Large intestine (tissue), 3 donors: Measurements from ENCODE around the gene C22orf39. TPM values are rescaled to one million over a fixed set of nuclear protein-coding genes. Genes with fewer than 3 reads are reported as not detected.
A peak's percentile ranks its signal among the peaks of the same experiment; 100 is the strongest.

Experiments used
- DNase-seq, 2 donors: peaks; one replicate each; pipeline versions ENCODE4 v3.0.0 to v3.0.0-alpha.2; 2013
- H3K27ac ChIP-seq: one replicate; pipeline ENCODE4 v1.5.1; 2013; ENCODE audit warnings: low read length
- H3K27me3 ChIP-seq: 2 replicates; pipeline ENCODE4 v1.6.1; 2013; ENCODE audit warnings: low read length; ENCODE audit not compliant: control insufficient read depth, insufficient read depth
- H3K36me3 ChIP-seq: 2 replicates; pipeline ENCODE4 v1.6.1; 2013; ENCODE audit warnings: low read length; ENCODE audit not compliant: control insufficient read depth, insufficient read depth
- H3K4me1 ChIP-seq: one replicate; pipeline ENCODE4 v1.6.1; 2013; ENCODE audit warnings: low read length; ENCODE audit not compliant: control insufficient read depth, insufficient read depth
- H3K4me3 ChIP-seq: one replicate; pipeline ENCODE4 v1.5.1; 2013; ENCODE audit warnings: low read length
- H3K9me3 ChIP-seq: one replicate; pipeline ENCODE4 v1.6.1; 2013; ENCODE audit warnings: mild to moderate bottlenecking, low read depth, low read length, moderate library complexity; ENCODE audit not compliant: control insufficient read depth
- WGBS: methylation state at CpG from one replicate; pipeline ENCODE4 v1.1.5; 2013; ENCODE audit warnings: low lambda C conversion rate; ENCODE audit not compliant: insufficient coverage; 5-methylcytosine and 5-hydroxymethylcytosine counted together
- polyA plus RNA-seq: library from polyadenylated mRNA; unstranded; fragments of 120-200 nt; gene quantifications from one replicate; pipeline ENCODE4 v1.2.1, GENCODE V29; 2013

Gene C22orf39
- polyA plus RNA-seq, 1 donor, result 34.3 TPM

DNA sequence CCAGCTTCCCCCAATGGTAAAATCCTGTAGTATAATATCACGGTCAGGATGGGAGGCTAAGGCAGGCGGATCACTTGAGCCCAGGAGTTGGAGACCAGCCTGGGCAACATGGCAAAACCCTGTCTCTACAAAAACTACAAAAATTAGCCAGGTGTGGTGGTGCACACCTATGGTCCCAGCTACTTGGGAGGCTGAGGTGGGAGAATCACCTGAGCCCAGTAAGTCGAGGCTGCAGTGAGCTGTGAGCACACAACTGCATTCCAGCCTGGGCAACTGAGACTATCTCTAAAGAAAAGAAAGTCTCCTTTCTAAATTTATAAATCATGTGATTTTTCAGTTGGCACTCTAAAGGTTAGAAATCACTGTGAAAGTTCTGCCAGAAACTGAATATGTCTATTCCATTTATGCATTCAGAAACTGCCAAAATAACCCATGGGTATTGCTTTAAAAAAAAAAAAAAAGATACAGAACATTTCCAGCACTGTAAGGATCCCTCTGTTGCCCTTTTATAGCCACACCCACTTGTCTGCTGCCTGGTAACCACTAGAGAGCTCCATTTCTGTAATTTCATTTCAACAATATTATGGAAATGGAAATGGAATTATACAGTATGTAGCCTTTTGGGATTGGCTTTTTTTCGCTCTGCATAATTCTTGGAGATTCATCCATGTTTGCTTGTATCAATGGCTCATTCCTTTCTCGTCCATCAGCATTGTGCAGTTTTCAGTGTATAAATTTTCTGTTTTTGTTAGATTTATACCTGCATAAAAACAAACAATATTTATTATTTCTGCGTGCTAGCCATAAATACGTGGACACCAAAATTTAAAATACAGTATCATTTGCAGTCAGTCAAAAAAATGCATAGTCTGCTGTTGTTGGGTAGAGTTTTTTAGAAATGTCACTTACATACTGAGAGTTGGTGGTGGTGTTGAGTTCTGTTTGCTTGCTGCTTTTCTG, 41.7 kb upstream of the C22orf39 start:
- WGBS, result 89% methylated on average over 3 of the region's 7 CpGs
- DNase-seq, result peak in 1 of 2 donors; percentile 21
- no peak overlapping the region for H3K27ac ChIP-seq

DNA sequence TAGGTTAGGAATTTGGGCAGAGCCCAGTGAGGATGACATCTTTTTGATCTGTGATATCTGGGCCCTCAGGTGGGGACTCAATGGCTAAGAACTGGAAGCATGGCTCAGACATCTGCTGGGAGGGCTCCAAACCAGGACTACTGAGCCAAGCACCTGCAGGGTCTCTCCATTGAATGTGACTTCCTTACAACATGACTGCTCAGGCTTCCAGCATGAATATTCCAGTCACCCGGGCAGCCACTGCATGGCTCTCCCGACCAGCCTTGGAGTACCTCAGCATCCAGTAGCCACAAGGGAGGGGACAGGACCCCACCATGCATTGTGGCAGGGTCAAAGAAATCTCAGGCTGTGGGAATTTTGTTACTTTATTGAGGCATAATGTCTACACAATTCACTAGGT, 40.8 kb upstream of the C22orf39 start:
- Histone ChIP-seq H3K4me1 (no peaks in the 10 kb centered on the region), H3K27ac (no peak overlapping the region), H3K27me3 (no peaks in the 10 kb centered on the region), H3K9me3 (no peaks in the 10 kb centered on the region), H3K4me3 (no peak overlapping the region), H3K36me3 (peaks cover 7% of the 10 kb centered on the region)
- DNase-seq, result no peak
- no CpG with 5 or more reads among the region's 2 CpGs for WGBS

More for the DNA sequence above, 41.7 kb upstream of the C22orf39 start:
- Histone ChIP-seq H3K27me3 (no peaks in the 10 kb centered on the region), H3K9me3 (no peaks in the 10 kb centered on the region), H3K36me3 (peaks cover 4% of the 10 kb centered on the region), H3K4me1 (no peaks in the 10 kb centered on the region), H3K4me3 (no peak overlapping the region)

DNA sequence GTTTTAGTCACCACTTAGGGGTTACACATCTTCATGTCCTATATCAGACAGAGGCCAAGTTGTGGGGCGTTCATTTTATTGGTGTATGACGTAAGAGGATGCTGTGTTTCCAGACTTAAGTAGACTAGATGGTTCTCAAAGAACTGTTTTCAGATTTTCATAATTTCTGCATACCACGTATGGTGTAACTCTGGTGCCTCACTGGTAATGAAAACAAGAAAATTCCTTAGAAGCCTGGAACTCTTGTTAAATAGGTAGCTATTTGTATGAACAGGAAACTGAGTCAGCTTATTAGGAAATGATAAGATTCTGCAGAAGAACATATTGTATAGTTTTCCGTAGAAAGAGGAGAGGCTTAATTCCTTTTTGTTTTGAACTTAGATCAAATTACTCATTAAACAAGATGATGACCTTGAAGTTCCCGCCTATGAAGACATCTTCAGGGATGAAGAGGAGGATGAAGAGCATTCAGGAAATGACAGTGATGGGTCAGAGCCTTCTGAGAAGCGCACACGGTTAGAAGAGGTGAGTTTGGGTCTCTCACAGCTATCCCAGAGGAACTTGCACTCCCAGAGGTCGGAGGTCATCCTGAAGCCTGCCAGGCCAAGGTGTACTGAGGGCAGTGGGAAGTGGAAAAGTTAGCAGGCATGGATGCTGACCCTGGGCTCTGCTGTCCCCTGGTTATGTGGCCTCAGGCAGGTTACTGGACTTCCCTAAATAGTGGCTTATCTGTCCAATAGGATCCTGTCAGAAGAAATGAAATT, 36.2 kb upstream of the C22orf39 start:
- no peaks in the 10 kb centered on the region for H3K27me3 ChIP-seq
- peaks cover 7% of the 10 kb centered on the region for H3K36me3 ChIP-seq
- H3K4me1 ChIP-seq, result no peaks in the 10 kb centered on the region
- DNase-seq, result no peak
- no peak overlapping the region for H3K27ac ChIP-seq
- WGBS, result 100% methylated on average over 1 of the region's 8 CpGs
- H3K9me3 ChIP-seq, result no peaks in the 10 kb centered on the region
- H3K4me3 ChIP-seq, result no peak overlapping the region

DNA sequence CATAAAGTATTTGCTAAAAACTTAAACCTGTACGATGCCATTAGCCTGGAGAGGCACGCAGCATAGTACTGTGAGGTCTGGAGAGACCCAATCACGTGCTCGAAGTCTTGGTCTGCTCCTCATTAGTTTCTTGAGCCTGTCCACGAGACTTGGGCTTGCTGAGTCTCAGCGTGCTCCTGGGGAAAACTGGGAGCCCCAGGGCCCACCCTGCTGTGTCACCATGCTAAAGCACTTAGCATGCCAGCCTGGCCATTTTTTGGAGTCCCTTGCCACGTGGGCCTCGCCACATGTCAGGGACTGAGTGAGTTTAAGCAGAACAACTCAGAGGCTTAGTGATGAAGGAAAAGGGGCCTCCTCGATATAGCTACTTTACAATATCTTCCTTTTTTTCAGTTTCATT, 34.8 kb upstream of the C22orf39 start:
- DNase-seq, result no peak
- Histone ChIP-seq H3K27me3 (no peaks in the 10 kb centered on the region), H3K4me1 (no peaks in the 10 kb centered on the region), H3K9me3 (no peaks in the 10 kb centered on the region), H3K4me3 (no peak overlapping the region), H3K27ac (no peak overlapping the region), H3K36me3 (peaks cover 7% of the 10 kb centered on the region)
- no CpG with 5 or more reads among the region's 9 CpGs for WGBS

DNA sequence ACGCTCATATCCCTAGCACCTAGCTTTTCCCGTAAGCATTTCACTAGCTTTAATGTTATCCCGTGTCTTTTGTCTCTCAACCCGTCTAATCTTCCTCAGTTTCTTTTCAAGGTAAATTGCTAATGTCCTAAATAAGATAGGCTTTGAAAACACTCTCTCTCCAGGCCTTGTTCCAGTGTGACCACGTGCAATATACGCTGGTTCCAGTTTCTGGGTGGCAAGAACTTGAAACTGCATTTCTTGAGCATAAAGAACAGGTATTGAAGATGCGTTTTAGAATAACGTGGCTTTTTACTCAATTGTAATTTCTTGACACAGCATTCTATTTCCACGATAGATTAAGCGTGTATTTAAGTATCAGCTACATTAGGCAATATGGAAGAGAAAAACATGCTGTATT, 33.3 kb upstream of the C22orf39 start:
- Histone ChIP-seq H3K4me1 (no peaks in the 10 kb centered on the region), H3K9me3 (no peaks in the 10 kb centered on the region), H3K36me3 (peaks cover 11% of the 10 kb centered on the region), H3K4me3 (no peak overlapping the region), H3K27ac (no peak overlapping the region), H3K27me3 (no peaks in the 10 kb centered on the region)
- no peak for DNase-seq
- WGBS, result 50% methylated on average over 8 of the region's 10 CpGs

DNA sequence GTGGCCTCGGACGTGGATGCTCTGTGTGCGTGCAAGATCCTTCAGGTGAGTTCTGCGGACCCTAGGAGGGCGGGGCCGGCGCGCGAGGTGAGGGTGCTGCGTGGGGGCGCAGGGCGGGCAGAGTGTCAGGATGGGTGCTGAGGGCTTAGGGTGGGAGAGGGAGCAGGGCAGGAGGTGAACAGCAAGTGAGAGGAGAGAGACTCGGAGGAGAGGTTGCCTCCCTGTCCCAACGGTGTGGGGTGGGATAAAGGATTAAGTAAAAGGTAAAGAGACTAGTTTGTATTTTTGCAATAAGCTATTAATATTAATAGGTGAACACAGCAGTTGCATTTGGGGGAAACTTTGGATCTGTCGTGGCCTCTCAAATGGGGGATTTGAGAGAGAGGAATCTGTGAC, 32.7 kb upstream of the C22orf39 start:
- 0% methylated on average over 2 of the region's 15 CpGs for WGBS
- Histone ChIP-seq H3K27me3 (no peaks in the 10 kb centered on the region), H3K27ac (no peak overlapping the region), H3K4me1 (no peaks in the 10 kb centered on the region), H3K9me3 (no peaks in the 10 kb centered on the region), H3K36me3 (peaks cover 16% of the 10 kb centered on the region), H3K4me3 (peak overlapping the region; percentile 74)
- DNase-seq, result no peak

DNA sequence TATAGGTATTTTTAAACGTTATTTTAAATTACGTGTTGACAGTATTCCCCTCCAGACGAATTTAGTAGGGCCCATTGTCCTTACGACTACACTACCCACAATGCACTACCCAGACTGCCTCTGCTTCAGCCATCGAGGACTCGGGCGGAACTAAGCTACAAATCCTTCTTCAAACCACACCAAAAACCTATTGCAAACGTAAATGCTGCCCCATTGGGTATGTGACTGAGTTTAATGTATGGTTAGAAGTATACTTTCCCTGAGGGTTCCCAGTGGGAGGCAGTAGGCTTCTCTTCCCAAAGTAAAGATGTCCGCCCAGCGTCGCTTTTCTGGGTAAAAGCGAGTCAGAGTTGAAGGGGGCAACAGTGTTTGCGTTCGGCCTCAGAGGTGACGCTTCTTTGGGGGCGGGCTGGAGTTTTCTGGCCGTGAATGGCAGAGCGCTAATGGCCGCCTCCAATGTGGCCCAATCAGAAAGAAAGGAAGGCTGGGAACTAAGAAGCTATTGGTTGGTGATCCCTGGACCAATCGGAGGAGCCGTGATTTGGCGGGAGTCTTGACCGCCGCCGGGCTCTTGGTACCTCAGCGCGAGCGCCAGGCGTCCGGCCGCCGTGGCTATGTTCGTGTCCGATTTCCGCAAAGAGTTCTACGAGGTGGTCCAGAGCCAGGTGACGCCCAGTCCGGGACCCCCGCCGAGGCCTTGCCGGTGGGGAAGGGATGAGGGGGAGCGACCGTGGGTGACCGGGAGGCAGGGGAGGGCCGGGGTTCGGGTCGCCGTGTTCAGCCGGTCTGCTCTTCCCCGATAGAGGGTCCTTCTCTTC, 32.1 kb upstream of the C22orf39 start, which contains the start of gene CDC45:
Gene CDC45 (plus strand): TSS at position 566 of the 818 bp plus-strand sequence. CDS start 49 bp downstream, at position 615.
- Histone ChIP-seq H3K4me3 (peak within 1 kb of the TSS; percentile 74), H3K9me3 (no peaks in the 10 kb centered on the region), H3K4me1 (no peaks in the 10 kb centered on the region), H3K27ac (peak within 1 kb of the TSS; percentile 80), H3K27me3 (no peaks in the 10 kb centered on the region), H3K36me3 (peaks cover 22% of the 10 kb centered on the region)
- WGBS, result 4% methylated on average over 5 of the region's 50 CpGs
- peak; percentile 98 to 99 for DNase-seq

DNA sequence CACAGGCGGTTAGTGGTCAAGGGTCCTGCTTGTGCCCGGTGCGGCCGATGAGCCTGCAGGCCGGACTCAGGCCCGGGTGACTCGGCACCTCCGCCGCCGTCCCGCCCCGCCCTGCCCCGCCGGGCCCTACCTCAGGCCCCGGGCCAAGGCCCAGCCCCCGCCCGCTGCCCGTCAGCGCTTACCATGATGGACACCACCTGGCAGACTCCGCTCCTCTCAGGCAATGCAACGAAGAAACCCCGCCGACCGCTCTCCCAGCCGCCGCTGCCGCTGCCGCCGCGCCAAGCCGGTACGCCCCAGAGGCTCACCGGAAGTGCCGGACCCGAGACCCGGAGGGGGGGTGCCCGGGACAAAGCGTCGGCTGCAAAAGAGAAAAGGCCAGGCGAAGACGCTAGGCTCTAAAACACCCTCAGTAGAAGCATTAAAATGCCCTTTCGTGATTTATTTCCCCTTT, 31.4 kb upstream of the C22orf39 start, which contains the start of gene UFD1:
Gene UFD1 (minus strand): TSS at position 293 of the 454 bp plus-strand sequence. CDS start 108 bp downstream, at position 185.
- H3K4me1 ChIP-seq, result no peaks in the 10 kb centered on the region
- DNase-seq, result peak in 1 of 2 donors; percentile 59
- peaks cover 21% of the 10 kb centered on the region for H3K36me3 ChIP-seq
- no peaks in the 10 kb centered on the region for H3K9me3 ChIP-seq
- H3K4me3 ChIP-seq, result peak within 1 kb of the TSS; percentile 74
- no CpG with 5 or more reads among the region's 42 CpGs for WGBS
- no peaks in the 10 kb centered on the region for H3K27me3 ChIP-seq
- H3K27ac ChIP-seq, result peak within 1 kb of the TSS; percentile 80

DNA sequence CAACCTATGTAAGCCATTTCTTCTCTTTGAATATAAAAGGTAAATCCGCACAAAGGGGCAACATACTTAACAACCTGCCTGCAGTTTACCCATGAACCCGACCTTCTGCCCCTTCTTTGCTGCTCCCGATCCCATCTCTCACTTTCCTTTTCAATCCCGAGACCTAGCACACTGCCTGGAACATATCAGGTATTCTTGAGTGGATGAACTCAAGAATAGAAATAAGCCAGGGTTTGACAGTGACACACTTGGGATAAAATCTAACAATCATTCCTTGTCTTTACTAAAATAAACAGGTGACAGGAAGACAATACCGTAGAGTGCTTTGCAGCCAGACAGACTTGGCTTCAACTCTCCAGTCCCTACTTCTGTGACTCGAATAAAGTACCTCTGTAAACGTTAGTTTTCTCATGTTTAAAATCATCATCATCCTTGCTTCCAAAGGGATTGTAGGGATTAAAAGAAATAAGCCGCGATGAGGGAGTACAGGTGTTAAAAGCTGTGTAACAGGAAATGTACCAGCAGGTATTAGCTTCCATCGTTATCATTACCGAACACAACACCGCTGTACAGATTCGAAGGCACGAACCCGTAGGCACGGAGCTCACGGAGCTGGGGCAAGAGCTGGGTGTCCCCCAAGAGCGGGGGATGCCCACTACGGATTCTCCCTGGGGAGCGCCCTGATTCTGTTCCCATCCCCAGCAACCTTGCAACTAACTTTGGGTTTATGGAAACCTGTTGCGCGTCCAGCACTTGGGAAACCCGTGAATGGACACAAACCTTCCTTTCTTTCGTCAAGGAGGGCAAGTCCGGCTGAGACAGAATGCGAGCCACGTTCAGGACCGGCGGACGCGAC, 30.8 kb upstream of the C22orf39 start:
- Histone ChIP-seq H3K27me3 (no peaks in the 10 kb centered on the region), H3K9me3 (no peaks in the 10 kb centered on the region), H3K4me3 (peak overlapping the region; percentile 74), H3K27ac (peak overlapping the region; percentile 80), H3K36me3 (peaks cover 25% of the 10 kb centered on the region), H3K4me1 (no peaks in the 10 kb centered on the region)
- DNase-seq, result peak in 1 of 2 donors; percentile 47
- no CpG with 5 or more reads among the region's 31 CpGs for WGBS
